Right renal cortex interstitium (tissue), 3 donors: Measurements from ENCODE around the gene MON1A. TPM values are rescaled to one million over a fixed set of nuclear protein-coding genes. Genes with fewer than 3 reads are reported as not detected.
"Not testable (repeated sequence)": the region's sequence is repeated elsewhere in the genome, so short reads cannot be mapped to it uniquely, and the experiment has no call there.

ENCODE experiments used
- DNase-seq, 3 donors: peaks; one replicate each; pipeline ENCODE4 v3.0.0-alpha.2; 2013; ENCODE audit warnings: low read depth in 3 of 3, low spot score in 2 of 3
- polyA plus RNA-seq, 3 donors: library from polyadenylated mRNA; unstranded; fragments of 120-200 nt; gene quantifications; one replicate each; pipeline ENCODE4 v1.2.1, GENCODE V29; 2013; ENCODE audit not compliant: insufficient read length in 3 of 3

Gene MON1A
- polyA plus RNA-seq, 3 donors: 6.9 to 8.5 (median 7.6) TPM

DNA sequence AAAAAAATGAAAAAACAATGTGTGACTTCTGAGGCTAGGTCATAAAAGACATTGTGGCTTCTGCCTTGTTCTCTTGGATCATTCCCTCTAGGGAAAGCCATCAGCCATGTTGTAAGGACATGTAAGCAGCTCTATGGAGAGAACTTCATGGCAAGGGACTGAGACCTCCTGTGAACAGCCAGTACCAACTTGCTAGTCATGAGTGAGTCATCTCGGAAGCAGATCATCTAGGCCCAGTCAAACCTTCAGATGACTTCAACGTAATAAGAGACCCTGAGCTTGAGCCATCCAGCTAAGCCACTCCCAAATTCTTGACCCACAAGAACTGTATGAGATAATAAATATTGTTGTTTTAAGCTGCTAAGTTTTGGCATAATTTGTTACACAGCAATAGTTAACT, 4.9 kb downstream of the MON1A start:
- DNase-seq: no peak

DNA sequence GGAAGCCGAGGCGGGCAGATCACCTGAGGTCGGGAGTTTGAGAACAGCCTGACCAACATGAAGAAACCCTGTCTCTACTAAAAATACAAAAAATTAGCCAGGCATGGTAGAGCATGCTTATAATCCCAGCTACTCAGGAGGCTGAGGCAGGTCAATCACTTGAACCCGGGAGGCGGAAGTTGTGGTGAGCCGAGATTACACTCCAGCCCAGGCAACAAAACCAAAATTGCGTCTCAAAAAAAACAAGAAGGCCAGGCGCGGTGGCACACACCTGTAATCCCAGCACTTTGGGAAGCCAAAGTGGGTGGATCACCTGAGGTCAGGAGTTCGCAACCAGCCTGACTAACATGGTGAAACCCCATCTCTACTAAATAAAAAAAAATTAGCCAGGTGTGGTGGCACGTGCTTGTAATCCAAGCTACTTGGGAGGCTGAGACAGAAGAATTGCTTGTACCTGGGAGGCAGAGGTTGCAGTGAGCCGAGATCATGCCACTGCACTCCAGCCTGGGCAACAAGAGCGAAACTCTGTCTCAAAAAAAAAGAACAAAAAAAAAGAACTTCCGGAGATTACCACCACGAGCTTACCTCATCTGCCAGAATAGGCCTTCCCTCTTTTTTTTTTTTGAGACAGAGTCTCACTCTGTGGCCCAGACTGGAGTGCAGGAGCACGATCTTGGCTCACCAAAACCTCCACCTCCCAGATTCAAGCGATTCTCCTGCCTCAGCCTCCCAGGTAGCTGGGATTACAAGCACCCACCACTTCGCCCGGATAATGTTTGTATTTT, 11.6 kb downstream of the MON1A start:
- not testable (repeated sequence) for DNase-seq

DNA sequence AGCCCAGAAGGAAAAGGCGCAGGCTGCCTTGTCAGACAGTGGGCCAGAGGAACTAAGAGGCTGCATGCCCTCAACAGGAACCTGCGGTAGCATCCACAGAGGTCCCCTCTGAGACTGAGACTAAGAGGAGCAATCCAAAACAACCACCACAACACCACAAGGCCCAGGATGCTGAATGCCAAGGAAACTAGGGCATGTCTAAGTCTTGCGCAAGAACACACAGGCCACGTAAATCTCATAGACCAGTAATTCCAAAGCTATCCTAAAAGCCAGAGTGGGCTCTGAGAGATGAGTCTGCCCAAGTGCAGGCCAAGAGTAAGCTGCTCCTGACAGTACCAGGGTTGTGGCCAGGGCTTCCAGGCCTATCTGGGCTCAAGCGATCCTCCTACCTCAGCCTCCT, 12.9 kb downstream of the MON1A start:
- DNase-seq: no peak

DNA sequence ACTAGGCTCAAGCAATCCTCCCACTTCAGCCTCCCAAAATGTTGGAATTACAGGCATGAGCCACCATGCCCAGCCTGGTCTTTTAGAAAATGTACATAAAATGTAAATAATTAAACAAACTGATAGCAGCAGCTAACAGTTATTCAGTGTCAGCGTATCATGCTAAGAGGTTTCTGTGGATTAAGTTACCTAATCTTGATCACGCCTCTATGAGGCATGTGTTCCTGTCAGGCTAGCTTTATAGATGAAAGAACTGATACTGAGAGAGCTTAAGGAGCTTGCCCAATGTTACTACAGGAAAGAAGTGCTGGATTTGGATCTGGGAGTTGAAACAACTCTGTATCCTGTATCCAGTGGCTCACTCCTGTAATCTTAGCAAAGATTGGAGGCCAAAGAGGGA, 14.7 kb downstream of the MON1A start:
- no peak for DNase-seq

DNA sequence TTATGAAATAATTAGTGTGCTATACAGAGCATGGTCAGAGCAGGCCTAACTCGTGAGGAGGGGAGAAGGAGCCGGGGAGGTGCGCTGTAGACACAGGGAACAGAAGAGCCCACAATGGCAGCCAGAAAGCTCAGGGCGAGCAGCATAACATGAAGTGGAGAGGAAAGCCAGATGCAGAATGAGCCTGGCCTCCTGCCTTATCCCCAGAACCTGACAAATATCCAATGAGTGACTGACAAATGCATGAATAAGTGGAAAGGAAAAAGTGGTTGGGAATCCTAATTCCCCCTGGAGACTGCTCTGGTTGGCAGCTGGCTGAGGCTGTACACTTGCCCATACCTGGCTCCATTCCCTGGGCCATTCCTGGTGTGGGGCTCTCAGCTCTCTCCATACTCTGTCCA, 16.7 kb downstream of the MON1A start:
- no peak for DNase-seq

DNA sequence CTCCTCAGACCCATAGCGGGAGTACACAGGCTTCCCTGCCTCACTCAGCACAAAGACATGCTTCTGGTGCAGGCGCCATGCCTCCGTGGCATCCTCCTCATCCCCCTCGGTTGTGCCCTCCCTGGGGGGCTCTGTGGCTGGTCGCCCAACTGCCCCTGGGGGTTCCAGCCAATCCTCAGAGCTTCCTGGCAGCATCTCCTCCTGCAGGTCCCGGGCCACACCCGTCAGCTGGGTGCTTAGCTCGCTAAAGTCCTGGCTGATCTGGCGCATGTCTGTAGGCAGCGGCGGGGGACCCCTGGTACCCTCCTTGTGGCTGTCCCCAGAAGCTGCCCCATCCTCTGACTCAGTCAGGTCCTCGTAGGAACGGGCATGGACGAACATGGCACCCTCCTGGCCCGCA, 18.0 kb downstream of the MON1A start:
- no peak for DNase-seq

DNA sequence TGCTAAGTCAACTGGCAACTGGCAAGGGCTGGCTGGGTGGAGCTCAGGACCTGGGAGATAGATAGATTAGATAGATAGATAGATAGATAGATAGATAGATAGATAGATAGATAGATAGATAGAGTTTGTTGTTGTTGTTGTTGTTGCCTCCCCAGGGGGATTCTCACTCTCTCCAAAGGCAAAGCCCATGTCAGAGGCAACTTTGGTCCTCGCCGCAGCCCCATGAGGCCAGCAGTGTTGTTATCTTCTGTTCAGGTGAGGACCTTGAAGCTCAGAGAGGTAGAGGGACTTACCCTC, 18.5 kb downstream of the MON1A start:
- DNase-seq: no peak

DNA sequence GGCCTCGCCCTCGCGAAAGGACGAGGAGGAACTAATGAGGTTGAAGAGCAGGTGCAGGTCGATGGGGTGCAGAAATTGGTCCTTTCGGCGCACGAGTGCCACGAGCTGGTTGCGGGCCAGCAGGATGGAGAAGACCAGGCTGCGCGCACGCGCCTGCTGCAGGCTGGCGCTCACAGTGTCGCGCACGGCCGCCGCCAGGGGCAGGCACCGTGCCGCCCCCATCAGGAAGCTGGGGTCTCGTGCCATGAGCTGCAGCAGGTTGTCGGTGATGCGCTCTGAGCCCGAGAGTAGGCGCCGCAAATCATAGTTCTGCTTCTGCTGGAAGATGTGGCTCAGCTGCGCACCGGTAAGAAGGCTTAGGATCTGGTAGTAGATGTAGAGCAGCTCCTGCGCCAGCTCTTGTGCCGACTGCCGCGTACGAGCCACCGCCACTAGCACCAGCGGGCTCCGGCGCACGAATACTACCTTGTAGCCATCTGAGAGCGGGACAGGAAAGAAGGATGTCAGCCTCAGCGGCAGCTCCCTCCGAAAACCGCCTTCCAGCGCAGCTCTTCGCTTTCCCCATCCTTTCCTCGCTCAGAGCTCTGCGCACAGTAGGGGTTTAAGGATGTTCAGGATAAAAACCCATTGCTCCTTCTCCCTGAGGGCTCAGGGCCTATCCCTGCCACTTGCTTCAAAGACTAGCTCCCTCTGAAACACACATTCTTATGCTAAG, 19.0 kb downstream of the MON1A start:
- DNase-seq: no peak

DNA sequence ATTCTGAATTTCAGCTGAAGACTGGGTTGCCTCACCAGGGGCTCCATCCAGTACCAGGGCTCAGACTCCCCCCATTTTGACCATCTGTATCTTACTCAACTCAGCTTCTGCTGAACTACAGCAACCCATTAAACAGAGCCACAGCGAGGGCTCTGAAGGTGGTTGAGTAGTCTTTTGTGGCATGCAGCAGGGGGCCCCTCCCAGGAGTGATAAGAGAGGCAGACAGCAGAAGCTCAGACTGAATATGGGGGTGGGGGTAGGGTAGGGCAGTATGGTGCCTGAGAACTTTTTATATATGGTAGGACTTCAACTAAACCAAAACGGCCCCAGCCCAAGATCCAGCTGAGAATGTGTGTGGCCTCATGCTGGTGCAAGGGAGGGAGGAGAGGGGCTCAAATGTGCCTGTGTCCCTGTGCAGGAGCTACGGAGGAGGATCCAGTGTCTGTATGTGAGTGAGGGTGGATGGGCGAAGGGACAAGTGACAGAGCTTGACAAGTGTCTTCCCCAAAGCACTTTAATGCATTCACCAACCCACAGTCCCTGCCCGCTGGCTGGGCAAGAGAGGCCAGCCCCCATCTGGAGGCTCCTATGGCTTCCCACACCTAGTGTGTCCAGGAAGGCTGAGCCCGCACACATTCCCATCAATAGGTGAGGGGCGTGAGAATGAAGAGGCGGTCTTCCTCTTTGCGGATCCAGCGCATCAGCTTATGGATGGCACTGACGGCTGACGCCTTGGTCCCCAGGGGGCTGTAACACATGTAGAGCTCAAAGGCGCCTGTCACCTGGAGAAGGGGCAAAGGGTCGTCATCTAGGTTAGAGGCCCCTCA, 21.0 kb downstream of the MON1A start:
- DNase-seq: no peak

DNA sequence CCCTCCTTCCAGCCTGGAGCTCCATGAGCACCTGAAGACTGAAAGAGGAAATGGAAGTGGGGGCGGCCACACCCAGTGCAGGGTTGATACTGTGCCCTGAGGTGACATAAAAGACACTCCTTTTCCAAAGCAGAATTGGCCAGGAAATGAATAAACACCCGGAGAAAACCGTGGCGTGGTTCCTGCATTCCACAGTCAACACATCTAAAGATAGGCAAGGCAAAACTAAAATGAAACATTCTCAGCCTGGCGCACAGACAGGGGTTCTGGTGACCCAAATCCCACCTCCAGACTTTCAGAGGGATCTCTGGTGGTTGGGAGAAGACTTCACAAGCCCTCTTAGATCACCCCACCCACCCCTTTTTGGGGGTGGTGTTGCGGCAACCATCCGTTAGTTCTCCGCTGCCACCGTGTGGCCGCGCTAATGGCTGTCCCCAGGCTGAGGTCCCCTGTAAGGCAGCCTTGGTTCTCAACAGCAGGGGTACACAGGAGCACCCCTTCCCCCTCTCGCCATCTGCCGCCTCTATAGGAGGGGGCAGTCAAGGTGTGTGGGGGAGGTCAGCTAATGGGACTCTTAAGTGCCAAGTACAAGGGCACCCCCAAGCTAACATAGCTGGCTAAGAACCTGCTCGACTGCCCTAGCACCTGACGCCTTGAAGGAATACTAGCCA, 23.4 kb downstream of the MON1A start:
- no peak for DNase-seq

DNA sequence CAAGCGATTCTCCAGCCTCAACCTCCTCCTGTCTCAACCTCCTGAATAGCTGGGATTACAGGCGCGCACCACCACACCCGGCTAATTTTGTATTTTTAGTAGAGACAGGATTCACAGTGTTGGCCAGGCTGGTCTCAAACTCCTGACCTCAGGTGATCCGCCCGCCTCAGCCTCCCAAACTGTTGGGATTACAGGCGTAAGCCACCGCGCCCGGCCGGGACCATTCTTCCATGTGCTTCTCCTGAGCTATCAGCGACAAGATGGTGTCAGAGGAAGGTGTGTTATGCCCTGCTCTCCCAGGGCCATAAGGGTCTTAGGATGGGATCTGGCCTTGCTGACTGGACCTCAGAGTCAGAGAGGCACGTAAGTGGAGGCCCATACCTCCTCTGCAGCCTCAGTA, 25.2 kb downstream of the MON1A start:
- DNase-seq: not testable (repeated sequence)

DNA sequence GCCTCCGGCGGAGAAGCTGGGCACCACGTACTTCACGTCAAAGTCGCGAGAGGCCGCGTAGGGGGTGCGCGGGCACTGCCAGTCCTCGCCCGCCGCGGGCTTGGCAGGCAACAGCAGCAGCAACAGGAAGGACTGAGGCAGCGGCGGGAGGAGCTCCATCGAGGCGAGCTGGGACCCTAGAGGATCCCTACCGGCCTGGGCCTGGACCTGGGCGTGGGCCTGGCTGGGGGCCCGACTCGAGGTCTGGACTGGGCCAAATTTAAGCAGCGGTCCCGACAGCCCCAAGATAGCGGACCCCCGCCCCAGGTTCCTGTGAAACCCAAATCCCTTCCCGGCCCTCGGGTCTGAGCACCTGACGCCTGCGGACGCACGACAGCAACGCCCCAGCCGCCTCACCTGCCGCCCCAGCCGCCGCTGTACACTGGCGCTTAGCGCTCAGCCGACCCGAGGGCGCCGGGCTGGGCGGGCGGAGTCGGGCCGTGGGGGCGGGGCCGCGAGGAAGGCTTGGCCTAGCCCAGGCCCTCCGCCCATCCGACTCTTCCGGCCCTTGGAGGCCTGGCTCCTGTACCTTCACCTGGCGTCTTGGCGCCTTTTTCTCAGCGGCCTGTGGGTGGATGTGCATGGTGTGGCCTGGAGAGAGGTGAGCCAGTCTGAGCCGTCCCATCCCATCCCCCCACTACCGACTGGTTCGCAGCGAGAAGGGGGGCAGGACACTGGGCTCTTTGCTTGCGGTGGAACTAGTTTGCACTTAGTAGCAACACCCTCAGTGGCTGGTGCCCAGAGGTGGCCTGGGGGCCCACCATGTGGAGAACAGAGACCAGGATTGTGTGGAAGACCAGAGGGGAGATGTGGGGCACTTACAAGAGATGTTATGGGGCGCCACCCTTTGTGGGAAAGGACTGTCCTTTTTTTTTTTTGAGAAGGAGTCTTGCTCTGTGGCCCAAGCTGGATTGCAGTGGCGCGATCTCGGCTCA, 25.9 kb downstream of the MON1A start, which contains the start of gene MST1R:
Gene MST1R, minus strand, starts transcription at position 423 of the 974 bp plus-strand sequence. Its CDS starts 264 bp downstream, at position 159.
- DNase-seq: no peak

DNA sequence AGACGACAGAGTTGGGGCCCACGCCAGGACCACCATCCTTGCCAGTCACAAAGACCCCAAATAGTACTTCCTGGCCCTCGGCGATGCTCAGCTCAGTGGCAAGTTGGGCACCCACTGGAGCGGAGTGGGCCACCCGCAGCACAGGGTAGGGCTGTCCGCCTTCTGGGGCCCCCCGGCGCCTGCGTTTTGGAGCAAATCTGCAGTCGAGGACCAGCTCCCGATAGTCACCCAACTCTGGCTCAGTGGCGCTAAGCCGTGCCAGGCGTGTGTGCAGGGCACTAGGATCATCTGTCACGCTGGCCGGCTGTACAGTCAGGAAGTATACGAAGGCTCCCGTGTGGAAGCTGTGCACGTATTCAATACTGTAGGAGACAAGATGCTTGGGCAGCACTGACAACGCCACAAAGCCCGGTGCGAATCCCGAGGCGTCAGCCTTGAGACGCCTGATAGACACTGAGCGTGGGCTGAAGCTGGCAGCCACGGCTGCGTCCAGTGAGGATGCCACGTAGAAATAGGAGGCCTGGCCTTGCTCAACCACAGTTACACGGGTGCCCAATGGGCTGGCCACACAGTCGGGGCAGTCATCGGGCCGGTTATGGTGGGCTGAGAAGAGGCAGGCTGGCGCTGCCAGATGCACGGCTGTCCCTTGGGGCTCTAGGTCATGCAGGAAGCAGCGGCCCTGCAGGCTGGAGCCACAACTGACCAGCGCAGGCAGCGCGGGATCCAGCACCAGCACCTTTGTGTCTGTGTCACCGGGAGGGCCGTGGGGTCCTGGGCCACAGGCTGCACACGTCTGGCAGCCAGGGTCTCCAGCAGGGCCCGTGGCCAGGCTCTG, 26.9 kb downstream of the MON1A start:
- DNase-seq: no peak

DNA sequence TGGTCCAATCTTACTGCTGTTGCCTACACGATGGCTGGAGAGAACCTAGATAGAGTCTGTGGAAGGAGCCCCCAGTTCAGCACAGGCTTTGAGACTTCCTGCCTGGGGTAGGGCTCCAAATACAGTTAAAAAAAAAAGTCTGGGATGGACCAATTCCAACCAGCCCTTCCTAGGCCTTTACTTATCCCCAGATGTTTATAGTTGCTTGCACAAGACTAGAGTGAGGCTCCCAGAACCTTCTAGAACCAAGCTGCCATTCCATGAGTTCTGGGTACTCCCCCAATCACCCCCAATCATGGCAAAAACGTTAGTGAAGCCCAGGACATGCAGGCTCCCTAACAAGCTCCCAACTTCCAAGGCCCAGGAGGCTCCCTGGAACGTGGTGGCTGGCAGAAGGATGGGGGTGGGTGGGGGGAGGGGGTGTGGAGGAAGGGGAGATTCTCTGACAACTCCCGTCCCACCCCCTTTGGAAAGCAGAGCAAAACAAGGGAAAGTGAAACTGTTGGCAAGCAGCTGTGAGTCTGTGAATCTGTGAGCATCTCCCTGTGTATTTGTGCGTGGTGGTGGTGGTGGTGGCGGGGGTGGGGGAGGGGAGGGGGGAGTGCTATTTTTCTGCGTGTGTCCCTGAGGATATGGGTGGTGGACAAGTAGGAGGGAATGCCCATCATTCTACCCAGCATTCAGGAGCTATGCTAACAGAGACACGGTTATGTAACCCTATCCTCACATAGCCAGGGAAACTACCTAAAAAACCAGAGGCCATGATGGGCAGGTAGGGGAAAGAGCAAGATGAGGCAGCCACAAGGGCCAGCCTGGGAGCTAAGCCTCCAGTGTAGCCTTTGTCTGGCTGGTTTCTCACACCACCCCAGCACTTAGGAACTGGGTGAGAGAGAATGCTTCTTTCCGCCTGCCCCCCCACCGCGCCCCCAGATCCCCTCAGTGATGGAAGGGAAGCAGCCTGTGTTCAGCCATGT, 28.0 kb downstream of the MON1A start:
- DNase-seq: no peak

DNA sequence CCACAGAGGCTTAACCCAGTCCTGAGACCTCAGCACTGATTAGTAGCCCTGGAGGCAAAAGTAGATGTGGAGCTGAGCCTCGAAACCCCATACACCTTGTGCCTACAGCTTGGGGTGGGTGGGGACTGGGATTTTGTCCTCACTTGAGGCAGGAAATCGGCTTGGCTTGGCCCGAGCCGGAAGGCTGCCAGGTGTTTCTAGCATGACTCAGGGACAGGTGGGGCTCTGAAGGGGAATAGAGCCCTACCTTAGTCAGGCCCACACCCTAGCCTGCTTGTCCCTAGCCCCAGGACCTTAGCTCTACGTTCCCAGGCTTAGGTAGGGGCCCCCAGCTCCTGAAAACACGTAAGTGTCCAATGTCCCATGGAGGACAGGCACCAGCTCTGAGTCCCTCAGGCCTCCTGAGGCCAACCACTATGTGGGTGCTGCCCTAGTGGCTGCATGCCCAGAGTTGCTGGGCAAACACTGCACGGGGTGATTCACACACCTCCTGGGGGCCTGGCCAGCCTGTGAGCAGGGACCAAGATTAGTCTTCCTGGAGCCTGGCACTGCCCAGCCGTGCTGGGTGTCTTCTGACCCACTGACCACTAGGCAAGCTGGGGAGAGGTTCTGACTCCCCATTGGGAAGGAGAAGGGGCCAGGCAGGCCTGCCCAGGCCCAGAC, 29.0 kb downstream of the MON1A start:
- no peak for DNase-seq

DNA sequence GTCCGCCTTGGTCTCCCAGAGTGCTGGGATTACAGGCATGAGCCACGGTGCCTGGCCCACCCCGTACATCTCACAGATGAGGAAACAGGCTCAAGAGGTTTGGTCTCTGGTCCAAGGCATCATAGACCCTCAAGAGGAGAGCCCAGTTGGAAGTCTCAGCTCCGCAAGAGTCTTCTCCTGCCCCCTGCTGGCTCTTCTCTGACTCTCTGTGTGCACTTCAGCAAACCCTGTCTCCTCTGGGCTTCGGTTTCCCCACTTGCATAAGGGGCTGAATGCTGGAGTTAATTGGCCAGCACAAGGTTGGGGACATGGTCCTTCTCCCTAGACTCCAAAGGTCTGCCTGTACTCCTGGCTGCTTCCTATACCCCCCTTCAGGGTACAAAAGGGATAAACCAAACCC, 29.8 kb downstream of the MON1A start:
- DNase-seq: no peak

DNA sequence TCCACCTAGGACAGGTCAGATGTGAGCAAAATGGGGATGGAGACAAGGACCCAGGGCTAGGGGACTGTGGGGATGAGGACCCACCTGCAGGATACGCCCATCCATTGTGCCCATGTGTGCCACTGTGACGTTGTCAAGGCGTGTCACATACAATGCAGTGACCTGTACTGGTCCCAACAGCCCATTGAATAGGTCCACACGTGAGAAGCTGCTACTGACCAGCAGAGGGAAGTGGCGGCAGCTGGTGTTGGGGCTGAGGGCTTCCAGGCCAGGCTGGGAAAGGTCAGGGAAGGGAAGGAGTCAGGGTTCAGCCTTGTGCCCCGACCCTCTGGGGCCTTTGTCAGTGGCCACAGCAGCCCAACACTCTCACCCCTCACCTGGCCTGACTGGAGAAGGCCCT, 30.6 kb downstream of the MON1A start:
- DNase-seq: no peak
